AG08396 (cell line): Measurements from ENCODE around the gene ZEB2.
A peak's percentile ranks its signal among the peaks of the same experiment; 100 is the strongest.

Experiments used
- DNase-seq: peaks from one replicate; pipeline ENCODE4 v3.0.0; 2012; ENCODE audit warnings: low spot score, mixed read lengths

The ZEB2 gene

DNA sequence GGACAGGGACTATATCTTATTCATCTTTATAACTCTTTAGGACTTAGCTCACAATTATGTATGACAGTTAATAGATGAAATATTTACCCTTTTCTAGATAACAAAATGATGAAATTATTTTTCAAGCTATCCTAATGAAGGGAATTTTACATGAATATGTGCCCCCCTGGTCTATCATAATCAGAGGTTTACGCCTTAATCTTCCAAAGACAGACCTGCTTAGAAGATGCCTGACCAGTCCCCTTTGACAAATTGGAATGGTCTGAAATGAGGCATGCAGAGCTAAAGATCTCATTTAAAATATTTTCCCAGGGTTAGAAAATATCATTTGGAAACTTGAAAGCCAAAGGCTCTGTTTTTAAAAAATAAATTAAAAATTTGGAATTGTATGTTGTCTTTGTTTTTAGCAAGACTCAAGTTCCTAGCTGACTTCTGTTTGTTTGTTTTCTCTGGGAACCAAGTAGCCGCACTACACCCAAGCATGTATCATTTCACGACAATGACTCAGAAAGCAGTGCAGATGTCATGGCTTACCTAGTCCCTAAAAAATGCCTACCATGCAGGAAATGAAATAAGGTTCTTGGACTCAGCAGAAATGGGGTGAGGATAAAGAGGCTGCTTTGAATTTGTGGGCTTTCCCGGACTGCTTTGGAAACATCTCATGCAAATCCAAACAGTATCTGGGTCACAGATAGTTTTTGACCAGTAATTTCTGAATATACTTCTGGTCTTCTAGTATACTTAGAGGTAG is 162.1 kb downstream of the ZEB2 start:
- DNase-seq, result peak; percentile 77

DNA sequence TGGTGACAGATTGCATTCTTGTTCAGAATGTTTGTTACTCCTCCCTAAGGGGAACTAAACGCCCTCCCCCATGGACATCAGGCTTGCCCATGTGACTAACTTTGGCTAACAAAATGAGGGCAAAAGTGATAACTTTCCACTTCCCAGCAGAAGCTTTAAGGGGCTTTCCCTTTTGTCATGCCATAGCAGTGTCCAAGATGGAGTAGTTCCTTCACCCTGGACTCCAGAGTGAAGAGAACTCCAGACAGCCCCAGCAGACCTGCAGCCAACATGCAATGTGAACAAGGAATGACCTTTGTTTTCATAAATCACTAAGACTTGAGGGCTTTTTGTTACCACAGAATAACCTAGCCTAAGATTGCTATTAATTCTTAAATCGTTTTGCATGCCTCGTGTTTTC is 163.5 kb downstream of the ZEB2 start:
- no peak for DNase-seq

DNA sequence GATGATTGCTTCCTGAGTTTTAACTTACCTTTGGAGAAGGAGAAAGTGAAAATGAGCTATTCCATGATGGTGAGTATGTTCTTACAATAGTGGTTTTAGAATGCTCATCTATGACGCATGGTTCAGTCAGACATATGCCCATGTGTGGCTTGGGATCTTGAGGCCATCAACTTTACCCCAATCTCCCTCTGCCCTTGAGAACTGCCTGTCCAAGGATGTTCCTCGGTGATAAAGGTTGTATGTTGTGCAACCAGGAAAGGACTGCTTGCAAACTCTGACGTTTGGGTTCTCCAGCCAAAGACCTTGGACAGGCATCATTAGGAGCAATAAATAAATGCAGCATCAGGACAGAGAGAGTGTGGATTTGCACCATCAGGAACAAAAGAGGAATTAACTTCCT is 165.0 kb downstream of the ZEB2 start:
- no peak for DNase-seq

GRCh38 chr2:144351687-144352086 is 168.2 kb downstream of the ZEB2 start:
- DNase-seq, result no peak

- no peak for DNase-seq
Observed at GRCh38 chr2:144350151-144350802, 169.6 kb downstream of the ZEB2 start.

DNA sequence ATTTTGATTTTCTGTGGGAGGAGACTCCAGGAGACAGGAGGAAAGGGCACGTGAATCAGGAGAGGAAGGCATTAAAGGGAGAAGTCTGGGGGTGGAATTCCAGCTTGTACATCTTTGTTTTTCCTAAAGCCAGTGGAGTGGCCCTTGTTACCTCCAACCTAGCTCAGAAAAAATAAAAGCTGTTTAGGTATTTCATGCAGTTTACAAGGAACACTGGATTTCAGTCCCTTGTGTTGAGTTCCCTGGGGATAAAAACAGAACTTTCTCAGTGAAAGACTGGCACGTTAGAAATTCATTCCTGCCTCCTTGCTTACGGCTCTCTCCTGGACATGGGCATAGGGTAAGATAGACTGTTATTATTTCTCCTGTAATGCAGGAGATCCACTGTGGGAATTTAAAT is 170.2 kb downstream of the ZEB2 start:
- DNase-seq, result no peak

DNA sequence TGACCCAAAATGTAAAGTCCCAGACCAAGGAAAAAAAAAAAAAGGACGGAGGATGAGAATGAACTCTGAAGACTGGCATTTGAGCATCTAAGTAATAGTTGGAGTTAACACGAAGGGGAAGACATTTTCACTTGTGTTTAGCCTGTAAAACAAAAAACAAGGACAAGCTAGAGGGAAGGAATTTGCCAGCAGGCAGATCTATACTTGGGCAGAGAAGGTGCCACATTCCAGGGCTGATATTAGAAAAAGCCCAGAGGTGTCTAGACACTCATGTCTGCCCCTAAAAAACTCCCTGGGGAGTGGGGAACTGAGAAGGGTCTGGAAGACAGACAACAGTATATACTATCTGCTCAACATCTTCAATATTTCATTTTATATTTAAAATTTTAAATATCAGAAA is 171.1 kb downstream of the ZEB2 start:
- DNase-seq, result no peak

GRCh38 chr2:144346229-144346628 is 173.7 kb downstream of the ZEB2 start:
- DNase-seq, result no peak

DNA sequence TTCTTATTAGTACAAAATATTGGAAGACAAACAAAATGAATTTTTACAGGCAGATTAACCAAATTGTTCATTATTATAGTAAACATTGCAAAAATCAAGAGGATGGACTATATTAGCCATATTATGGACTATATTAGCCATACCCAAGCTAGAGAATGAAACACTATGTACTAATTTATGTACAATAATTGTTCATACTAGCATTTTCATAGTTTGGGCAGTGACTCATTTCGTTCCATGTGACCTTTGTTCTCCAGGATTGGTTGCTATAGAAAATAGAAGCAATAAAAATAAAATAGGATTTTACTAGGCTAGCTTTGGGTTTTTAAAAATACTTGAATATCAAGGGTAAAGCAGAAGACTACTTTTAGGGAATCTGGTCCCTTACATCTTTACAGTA is 176.8 kb downstream of the ZEB2 start:
- no peak for DNase-seq

GRCh38 chr2:144341538-144341937 is 178.4 kb downstream of the ZEB2 start:
- DNase-seq, result no peak

GRCh38 chr2:144339048-144339447 is 180.9 kb downstream of the ZEB2 start:
- DNase-seq, result no peak

DNA sequence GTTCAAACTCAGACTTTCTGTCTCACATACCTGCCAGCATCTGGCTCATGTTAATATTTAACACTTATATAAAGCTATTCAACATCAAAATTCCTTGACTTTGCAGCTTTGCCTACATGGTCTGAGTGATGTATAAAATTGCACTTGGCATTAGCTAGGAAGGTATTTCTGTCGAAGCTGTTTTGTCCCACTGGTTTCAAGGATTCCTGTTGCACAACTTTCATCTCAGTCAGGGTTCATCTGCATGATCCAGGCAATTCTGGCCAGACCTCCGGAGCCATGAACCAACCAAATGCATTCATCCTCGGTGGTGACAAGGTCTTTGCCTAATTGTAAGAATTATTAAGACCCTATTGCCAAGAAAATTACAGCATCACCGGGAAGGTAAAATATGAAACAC is 185.4 kb downstream of the ZEB2 start:
- no peak for DNase-seq
